Hematopoietic multipotent progenitor cell treated with erythropoietin and hydrocortisone succinate and interleukin-3 and kit ligand, for 15 days (in vitro differentiated cells): ENCODE measurements around the gene PHACTR2.
"Not testable (repeated sequence)": the region's sequence is repeated elsewhere in the genome, so short reads cannot be mapped to it uniquely, and the experiment has no call there.

ENCODE experiments used
- DNase-seq: peaks from one replicate; pipeline ENCODE4 v3.0.0-alpha.2; 2015; ENCODE audit warnings: low spot score

PHACTR2 gene

DNA sequence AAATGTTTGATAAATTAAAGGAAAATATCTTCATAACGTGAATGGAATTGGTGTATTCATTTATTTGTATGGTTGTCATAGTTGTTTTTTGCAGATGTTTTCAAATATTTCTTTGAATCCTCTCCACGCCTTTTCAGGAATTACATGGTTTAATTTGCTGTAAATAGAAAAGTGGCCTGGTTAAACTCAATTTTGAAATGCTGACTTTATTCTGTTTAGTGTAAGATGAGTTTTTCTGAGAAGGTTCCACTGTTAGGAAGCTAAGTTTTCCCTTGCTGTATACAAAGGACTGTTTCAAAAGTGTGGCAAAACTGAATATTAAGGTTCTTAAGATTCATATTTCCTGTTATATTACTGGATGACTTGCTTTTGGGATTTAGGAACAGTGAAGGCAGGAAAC is 186.0 kb downstream of the PHACTR2 start:
- no peak for DNase-seq

DNA sequence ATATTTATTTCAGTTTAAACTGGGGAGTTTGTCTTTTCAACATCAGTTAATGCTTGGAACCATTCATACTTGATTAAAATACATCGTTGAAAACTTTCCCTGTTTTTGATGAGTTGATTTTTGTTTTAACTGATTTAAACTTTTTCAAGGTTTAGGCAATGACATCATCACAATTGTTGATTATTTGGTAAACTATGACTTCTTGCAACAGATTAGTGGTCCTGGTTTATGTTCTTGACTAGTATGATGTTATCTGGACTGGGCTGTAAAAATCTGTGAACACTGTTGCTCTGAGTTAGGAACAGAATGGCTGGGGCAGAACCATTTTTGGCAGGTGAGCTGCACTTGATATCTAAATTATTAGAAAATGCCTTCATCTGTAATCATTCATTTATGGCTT is 186.5 kb downstream of the PHACTR2 start, which contains the start of gene ZC2HC1B:
TSS of gene ZC2HC1B (plus strand) at position 241 of the 400 bp plus-strand sequence. CDS start at position 307, 66 bp downstream.
- DNase-seq = no peak

GRCh38 chr6:143867236-143867635 is 189.5 kb downstream of the PHACTR2 start:
- DNase-seq = no peak

GRCh38 chr6:143868808-143869207 is 191.0 kb downstream of the PHACTR2 start:
- DNase-seq = not testable (repeated sequence)

DNA sequence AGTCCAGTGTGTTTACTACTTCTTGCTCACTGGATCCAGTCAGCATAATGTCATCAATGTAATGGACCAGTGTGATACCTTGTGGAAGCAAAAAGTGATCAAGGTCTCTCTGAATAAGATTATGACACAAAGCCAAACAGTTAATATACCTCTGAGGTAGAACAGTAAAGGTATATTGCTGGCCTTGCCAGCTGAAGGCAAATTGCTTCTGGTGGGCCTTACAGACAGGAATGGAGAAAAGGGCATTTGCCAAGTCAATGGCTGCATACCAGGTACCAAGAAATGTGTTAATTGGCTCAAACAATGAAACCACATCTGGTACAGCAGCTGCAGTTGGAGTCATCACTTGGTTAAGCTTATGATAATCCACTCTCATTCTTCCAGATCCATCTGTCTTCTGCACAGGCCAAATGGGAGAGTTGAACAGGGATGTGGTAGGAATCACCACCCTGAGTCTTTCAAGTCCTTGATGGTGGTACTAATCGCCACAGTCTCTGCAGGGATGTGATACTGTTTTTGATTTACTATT is 193.5 kb downstream of the PHACTR2 start:
- not testable (repeated sequence) for DNase-seq

GRCh38 chr6:143872201-143872600 is 194.4 kb downstream of the PHACTR2 start:
- no peak for DNase-seq

GRCh38 chr6:143873600-143873999 is 195.8 kb downstream of the PHACTR2 start:
- DNase-seq = not testable (repeated sequence)

DNA sequence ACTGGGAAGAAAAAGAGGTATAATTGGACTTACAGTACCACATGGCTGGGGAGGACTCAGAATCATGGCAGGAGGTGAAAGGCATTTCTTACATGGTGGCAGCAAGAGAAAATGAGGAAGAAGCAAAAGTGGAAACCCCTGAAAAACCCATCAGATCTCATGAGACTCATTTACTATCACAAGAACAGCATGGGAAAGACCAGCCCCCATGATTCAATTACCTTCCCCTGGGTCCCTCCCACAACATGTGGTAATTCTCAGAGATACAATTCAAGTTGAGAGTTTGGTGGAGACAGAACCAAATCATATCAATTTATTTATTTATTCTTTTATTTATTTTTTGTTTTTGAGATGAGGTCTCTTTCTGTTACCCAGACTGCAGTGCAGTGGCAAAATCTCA is 196.7 kb downstream of the PHACTR2 start:
- not testable (repeated sequence) for DNase-seq

- DNase-seq = no peak
These were observed 200.0 kb downstream of the PHACTR2 start for GRCh38 chr6:143877584-143878271.

DNA sequence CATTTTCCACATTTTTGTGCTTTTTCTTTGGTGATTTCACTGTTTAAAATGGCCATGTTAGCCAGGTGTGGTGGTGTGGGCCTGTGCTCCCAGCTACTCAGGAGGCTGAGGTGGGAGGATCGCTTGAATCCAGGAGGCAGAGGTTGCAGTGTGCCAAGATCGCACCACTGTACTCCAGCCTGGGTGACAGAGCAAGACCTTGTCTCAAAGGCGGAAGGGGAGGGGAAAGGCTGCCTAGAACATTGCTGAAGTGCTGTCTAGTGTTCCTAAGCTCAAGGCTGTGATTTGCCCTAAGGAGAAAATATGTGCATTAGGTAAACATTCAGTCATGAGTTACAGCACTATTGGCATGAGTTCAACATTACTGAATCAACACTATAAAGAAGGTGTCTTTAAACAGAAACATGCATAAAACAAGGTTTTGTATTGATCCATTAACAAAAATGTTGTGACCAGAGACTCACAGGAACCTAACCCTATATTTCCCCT is 200.6 kb downstream of the PHACTR2 start:
- DNase-seq = no peak

- DNase-seq = no peak
These were observed 202.6 kb downstream of the PHACTR2 start for GRCh38 chr6:143880412-143880811.
